IMR-90 (cell line): ENCODE data around the gene PEX14.

ENCODE experiments used
- BHLHE40 ChIP-seq: fragments of 150-350 bp; IDR thresholded peaks from 2 replicates; pipeline ENCODE4 v1.6.1; 2016; ENCODE audit warnings: mild to moderate bottlenecking, low read depth, low read length
- RCOR1 ChIP-seq: IDR thresholded peaks from 2 replicates; pipeline ENCODE4 v1.6.1; 2012; ENCODE audit warnings: mild to moderate bottlenecking, low read length, improper control_type of control experiment; ENCODE audit not compliant: insufficient replicate concordance
- TF ChIP-seq, protein P1 (sequence below): fragments of 150-350 bp; IDR thresholded peaks from 2 replicates; pipeline ENCODE4 v1.6.1; 2017; ENCODE audit warnings: mild to moderate bottlenecking, antibody characterized with exemption, low read length, low read depth
- TF ChIP-seq, protein P2 (sequence below): conservative IDR thresholded peaks from 2 replicates; pipeline ENCODE4 v1.5.1; 2012; ENCODE audit warnings: mild to moderate bottlenecking, low read depth, low read length, improper control_type of control experiment

DNA sequence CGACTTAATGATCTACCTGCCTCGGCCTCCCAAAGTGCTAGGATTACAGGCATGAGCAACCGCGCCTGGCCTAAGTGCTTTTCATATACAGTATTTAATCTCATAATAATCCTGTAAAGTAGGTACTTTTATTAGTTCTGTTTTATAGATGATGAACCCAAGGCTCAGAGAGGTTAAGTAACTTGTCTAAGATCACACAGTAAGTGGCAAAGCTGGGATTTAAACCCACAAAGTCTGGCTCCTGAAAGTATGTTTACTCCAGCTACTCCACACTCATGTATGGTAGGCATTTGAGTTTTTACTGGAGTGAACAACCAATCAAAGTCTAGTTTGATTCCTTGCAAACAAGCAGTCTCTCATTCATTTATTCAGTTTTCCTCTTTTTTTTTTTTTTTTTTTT is 4.7 kb upstream of the PEX14 start:
- TF ChIP-seq, protein P1, sequence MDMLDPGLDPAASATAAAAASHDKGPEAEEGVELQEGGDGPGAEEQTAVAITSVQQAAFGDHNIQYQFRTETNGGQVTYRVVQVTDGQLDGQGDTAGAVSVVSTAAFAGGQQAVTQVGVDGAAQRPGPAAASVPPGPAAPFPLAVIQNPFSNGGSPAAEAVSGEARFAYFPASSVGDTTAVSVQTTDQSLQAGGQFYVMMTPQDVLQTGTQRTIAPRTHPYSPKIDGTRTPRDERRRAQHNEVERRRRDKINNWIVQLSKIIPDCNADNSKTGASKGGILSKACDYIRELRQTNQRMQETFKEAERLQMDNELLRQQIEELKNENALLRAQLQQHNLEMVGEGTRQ = no peak
- TF ChIP-seq, protein P2, sequence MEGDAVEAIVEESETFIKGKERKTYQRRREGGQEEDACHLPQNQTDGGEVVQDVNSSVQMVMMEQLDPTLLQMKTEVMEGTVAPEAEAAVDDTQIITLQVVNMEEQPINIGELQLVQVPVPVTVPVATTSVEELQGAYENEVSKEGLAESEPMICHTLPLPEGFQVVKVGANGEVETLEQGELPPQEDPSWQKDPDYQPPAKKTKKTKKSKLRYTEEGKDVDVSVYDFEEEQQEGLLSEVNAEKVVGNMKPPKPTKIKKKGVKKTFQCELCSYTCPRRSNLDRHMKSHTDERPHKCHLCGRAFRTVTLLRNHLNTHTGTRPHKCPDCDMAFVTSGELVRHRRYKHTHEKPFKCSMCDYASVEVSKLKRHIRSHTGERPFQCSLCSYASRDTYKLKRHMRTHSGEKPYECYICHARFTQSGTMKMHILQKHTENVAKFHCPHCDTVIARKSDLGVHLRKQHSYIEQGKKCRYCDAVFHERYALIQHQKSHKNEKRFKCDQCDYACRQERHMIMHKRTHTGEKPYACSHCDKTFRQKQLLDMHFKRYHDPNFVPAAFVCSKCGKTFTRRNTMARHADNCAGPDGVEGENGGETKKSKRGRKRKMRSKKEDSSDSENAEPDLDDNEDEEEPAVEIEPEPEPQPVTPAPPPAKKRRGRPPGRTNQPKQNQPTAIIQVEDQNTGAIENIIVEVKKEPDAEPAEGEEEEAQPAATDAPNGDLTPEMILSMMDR = no peak
- TF ChIP-seq RCOR1 = no peak
- no peak for TF ChIP-seq BHLHE40
